ENCODE results near the gene DNM3.

DNM3 gene

GRCh38 chr1:172386046-172386445 lies 544.7 kb downstream of the DNM3 start:
- Histone ChIP-seq H3K4me1 (ENCODE audit: control insufficient read depth, insufficient read depth, low read depth, low read length) (peaks cover 5% of the 10 kb centered on the region), H3K4ac (ENCODE audit: low read depth in 1 of 2, low read length in 2 of 2) (no peak overlapping the region), H2AFZ (ENCODE audit: low read depth, low read length) (no peak overlapping the region), H3K4me2 (ENCODE audit: low read length, poor library complexity, severe bottlenecking) (no peak overlapping the region), H2AK5ac (ENCODE audit: low read length, severe bottlenecking) (no peak overlapping the region), H3K27me3 (ENCODE audit: control insufficient read depth in 1 of 2, insufficient read depth in 1 of 2, low read length in 2 of 2) (no peaks in the 10 kb centered on the region), H3K4me3 (ENCODE audit: insufficient read depth in 1 of 2, low read depth in 1 of 2, low read length in 2 of 2) (no peak overlapping the region), H4K91ac (ENCODE audit: low read length) (no peak overlapping the region), H2BK15ac (ENCODE audit: low read depth, poor library complexity, severe bottlenecking) (no peak overlapping the region), H3K23ac (ENCODE audit: low read length in 2 of 2) (no peak overlapping the region), H4K8ac (ENCODE audit: low read length) (no peak overlapping the region), H3K79me1 (replicated peaks; ENCODE audit: low read length, poor library complexity, severe bottlenecking) (peaks cover 5% of the 10 kb centered on the region), H3K9ac (ENCODE audit: low read length) (no peak overlapping the region), H3K36me3 (ENCODE audit: control insufficient read depth in 1 of 2, insufficient read depth in 2 of 2, low read depth in 1 of 2, low read length in 2 of 2) (peaks cover 0 to 3% of the 10 kb centered on the region in 2 experiments), H3K27ac (ENCODE audit: low read length, poor library complexity, severe bottlenecking) (no peak overlapping the region), H2BK12ac (ENCODE audit: low read length in 2 of 2) (no peak overlapping the region), H3K14ac (ENCODE audit: low read length in 2 of 2) (no peak overlapping the region), H2BK120ac (ENCODE audit: low read depth, low read length) (no peak overlapping the region), H3K9me3 (ENCODE audit: control insufficient read depth, low read length) (no peaks in the 10 kb centered on the region), H2BK5ac (ENCODE audit: low read depth, low read length, poor library complexity, severe bottlenecking) (no peak overlapping the region), H3K18ac (ENCODE audit: low read depth in 1 of 2, low read length in 2 of 2) (no peak overlapping the region)
- no CpG with 5 or more reads among the region's 2 CpGs for WGBS
- DNase-seq = no peak

- Histone ChIP-seq H3K9ac (ENCODE audit: low read length) (no peak overlapping the region), H3K79me1 (replicated peaks; ENCODE audit: low read length, poor library complexity, severe bottlenecking) (peaks cover 2% of the 10 kb centered on the region), H3K4me1 (ENCODE audit: control insufficient read depth, insufficient read depth, low read depth, low read length) (peaks cover 3% of the 10 kb centered on the region), H3K27ac (ENCODE audit: low read length, poor library complexity, severe bottlenecking) (no peak overlapping the region), H2BK5ac (ENCODE audit: low read depth, low read length, poor library complexity, severe bottlenecking) (no peak overlapping the region), H3K4me3 (ENCODE audit: insufficient read depth in 1 of 2, low read depth in 1 of 2, low read length in 2 of 2) (no peak overlapping the region), H2BK15ac (ENCODE audit: low read depth, poor library complexity, severe bottlenecking) (peak overlapping the region; percentile 36), H2AFZ (ENCODE audit: low read depth, low read length) (no peak overlapping the region), H4K8ac (ENCODE audit: low read length) (no peak overlapping the region), H3K4me2 (ENCODE audit: low read length, poor library complexity, severe bottlenecking) (no peak overlapping the region), H2BK12ac (ENCODE audit: low read length in 2 of 2) (peak overlapping the region in 1 of 2 experiments; percentile 29), H3K27me3 (ENCODE audit: control insufficient read depth in 1 of 2, insufficient read depth in 1 of 2, low read length in 2 of 2) (no peaks in the 10 kb centered on the region), H2AK5ac (ENCODE audit: low read length, severe bottlenecking) (no peak overlapping the region), H4K91ac (ENCODE audit: low read length) (no peak overlapping the region), H3K18ac (ENCODE audit: low read depth in 1 of 2, low read length in 2 of 2) (no peak overlapping the region), H3K9me3 (ENCODE audit: control insufficient read depth, low read length) (no peaks in the 10 kb centered on the region), H2BK120ac (ENCODE audit: low read depth, low read length) (no peak overlapping the region), H3K36me3 (ENCODE audit: control insufficient read depth in 1 of 2, insufficient read depth in 2 of 2, low read depth in 1 of 2, low read length in 2 of 2) (peaks cover 0 to 3% of the 10 kb centered on the region in 2 experiments), H3K23ac (ENCODE audit: low read length in 2 of 2) (no peak overlapping the region), H3K4ac (ENCODE audit: low read depth in 1 of 2, low read length in 2 of 2) (no peak overlapping the region), H3K14ac (ENCODE audit: low read length in 2 of 2) (no peak overlapping the region)
- WGBS = over 99% methylated on average over 7 of the region's 8 CpGs
- DNase-seq = no peak
These were observed 547.2 kb downstream of the DNM3 start for GRCh38 chr1:172388490-172388889.

- DNase-seq = no peak
- Histone ChIP-seq H2AK5ac (ENCODE audit: low read length, severe bottlenecking) (peak overlapping the region; percentile 60), H3K79me1 (replicated peaks; ENCODE audit: low read length, poor library complexity, severe bottlenecking) (peaks cover 2% of the 10 kb centered on the region), H3K23ac (ENCODE audit: low read length in 2 of 2) (no peak overlapping the region), H2BK5ac (ENCODE audit: low read depth, low read length, poor library complexity, severe bottlenecking) (no peak overlapping the region), H3K27ac (ENCODE audit: low read length, poor library complexity, severe bottlenecking) (no peak overlapping the region), H3K36me3 (ENCODE audit: control insufficient read depth in 1 of 2, insufficient read depth in 2 of 2, low read depth in 1 of 2, low read length in 2 of 2) (peaks cover 0 to 3% of the 10 kb centered on the region in 2 experiments), H3K9me3 (ENCODE audit: control insufficient read depth, low read length) (no peaks in the 10 kb centered on the region), H4K8ac (ENCODE audit: low read length) (peak overlapping the region; percentile 47), H2BK120ac (ENCODE audit: low read depth, low read length) (peak overlapping the region; percentile 54), H3K4me1 (ENCODE audit: control insufficient read depth, insufficient read depth, low read depth, low read length) (peaks cover 5% of the 10 kb centered on the region), H3K4me3 (ENCODE audit: insufficient read depth in 1 of 2, low read depth in 1 of 2, low read length in 2 of 2) (peak overlapping the region in 1 of 2 experiments; percentile 58), H3K4ac (ENCODE audit: low read depth in 1 of 2, low read length in 2 of 2) (no peak overlapping the region), H3K18ac (ENCODE audit: low read depth in 1 of 2, low read length in 2 of 2) (no peak overlapping the region), H2BK12ac (ENCODE audit: low read length in 2 of 2) (peak overlapping the region in 1 of 2 experiments; percentile 84), H2AFZ (ENCODE audit: low read depth, low read length) (no peak overlapping the region), H3K27me3 (ENCODE audit: control insufficient read depth in 1 of 2, insufficient read depth in 1 of 2, low read length in 2 of 2) (no peaks in the 10 kb centered on the region), H3K4me2 (ENCODE audit: low read length, poor library complexity, severe bottlenecking) (no peak overlapping the region), H2BK15ac (ENCODE audit: low read depth, poor library complexity, severe bottlenecking) (no peak overlapping the region), H4K91ac (ENCODE audit: low read length) (no peak overlapping the region), H3K9ac (ENCODE audit: low read length) (peak overlapping the region; percentile 80), H3K14ac (ENCODE audit: low read length in 2 of 2) (no peak overlapping the region)
- WGBS = 21% methylated on average over 1 of the region's 3 CpGs
These were observed 549.0 kb downstream of the DNM3 start for GRCh38 chr1:172390301-172390682.

GRCh38 chr1:172390683-172391551 lies 549.6 kb downstream of the DNM3 start:
- Histone ChIP-seq H3K4me2 (ENCODE audit: low read length, poor library complexity, severe bottlenecking) (no peak overlapping the region), H3K4ac (ENCODE audit: low read depth in 1 of 2, low read length in 2 of 2) (no peak overlapping the region), H3K9ac (ENCODE audit: low read length) (peak overlapping the region; percentile 80), H2BK5ac (ENCODE audit: low read depth, low read length, poor library complexity, severe bottlenecking) (no peak overlapping the region), H3K79me1 (replicated peaks; ENCODE audit: low read length, poor library complexity, severe bottlenecking) (peaks cover 4% of the 10 kb centered on the region), H3K27ac (ENCODE audit: low read length, poor library complexity, severe bottlenecking) (no peak overlapping the region), H3K4me1 (ENCODE audit: control insufficient read depth, insufficient read depth, low read depth, low read length) (peaks cover 5% of the 10 kb centered on the region), H4K91ac (ENCODE audit: low read length) (no peak overlapping the region), H3K18ac (ENCODE audit: low read depth in 1 of 2, low read length in 2 of 2) (peak overlapping the region; percentile 26 to 75), H3K14ac (ENCODE audit: low read length in 2 of 2) (no peak overlapping the region), H2BK15ac (ENCODE audit: low read depth, poor library complexity, severe bottlenecking) (no peak overlapping the region), H3K9me3 (ENCODE audit: control insufficient read depth, low read length) (no peaks in the 10 kb centered on the region), H3K23ac (ENCODE audit: low read length in 2 of 2) (no peak overlapping the region), H2AK5ac (ENCODE audit: low read length, severe bottlenecking) (peak overlapping the region; percentile 8), H4K8ac (ENCODE audit: low read length) (peak overlapping the region; percentile 70), H2BK12ac (ENCODE audit: low read length in 2 of 2) (peak overlapping the region in 1 of 2 experiments; percentile 65), H2BK120ac (ENCODE audit: low read depth, low read length) (peak overlapping the region; percentile 74), H2AFZ (ENCODE audit: low read depth, low read length) (no peak overlapping the region), H3K4me3 (ENCODE audit: insufficient read depth in 1 of 2, low read depth in 1 of 2, low read length in 2 of 2) (peak overlapping the region in 1 of 2 experiments; percentile 58), H3K36me3 (ENCODE audit: control insufficient read depth in 1 of 2, insufficient read depth in 2 of 2, low read depth in 1 of 2, low read length in 2 of 2) (peaks cover 0 to 3% of the 10 kb centered on the region in 2 experiments), H3K27me3 (ENCODE audit: control insufficient read depth in 1 of 2, insufficient read depth in 1 of 2, low read length in 2 of 2) (no peaks in the 10 kb centered on the region)
- WGBS = 60% methylated on average over 8 of the region's 9 CpGs
- DNase-seq = no peak
